GM12878 (cell line): ENCODE results near the gene CLEC16A. TPM values are rescaled to one million over a fixed set of nuclear protein-coding genes. Genes with fewer than 3 reads are reported as not detected.

Source experiments
- ATAC-seq: fragments of 200-7000 bp; cut with Tn5 transposase; 3 replicates; pipeline ENCODE4 v1.9.1; 2020; ENCODE audit warnings: mild to moderate bottlenecking, moderate library complexity
- BruUV-seq: library from RNA; stranded (reverse); fragments of 400-500 nt; replicated peaks from 2 replicates; lab custom pipeline; 2021; lab: Mats Ljungman, UMichigan
- CTCF ChIA-PET: fragments of 300-600 bp; sonication (Branson Sonifier 250); formaldehyde crosslinking; extraction: SDS; loops from one replicate; lab custom pipeline; 2021; ENCODE audit warnings: inconsistent platforms; lab: Yijun Ruan, JAX
- POLR2A ChIA-PET: fragments of 350-600 bp; formaldehyde crosslinking; extraction: SDS; loops from one replicate; lab custom pipeline; 2021; ENCODE audit warnings: inconsistent platforms; lab: Charles Lee
- RAD21 ChIA-PET: fragments of 300-600 bp; sonication (Branson Sonifier 250); formaldehyde crosslinking; loops from one replicate; lab custom pipeline; 2023; ENCODE audit warnings: antibody characterized with exemption; ENCODE audit not compliant: unreplicated experiment; lab: Charles Lee
- SMC1A ChIA-PET: fragments of 300-600 bp; sonication (Branson Sonifier 250); formaldehyde crosslinking; loops from one replicate; lab custom pipeline; 2023; ENCODE audit not compliant: unreplicated experiment, uncharacterized antibody; lab: Charles Lee
- DNase-seq: peaks from one replicate; pipeline ENCODE4 v3.0.0-alpha.2; 2011; ENCODE audit warnings: low read depth, low spot score
- FAIRE-seq: peaks from 3 replicates; lab custom pipeline; 2011; peaks lifted over from hg19 to GRCh38; lab: Jason Lieb, UNC
- H2AFZ ChIP-seq: 2 replicates; pipeline ENCODE4 v1.6.0; 2011; ENCODE audit warnings: low read depth, low read length, control low read depth; ENCODE audit not compliant: control insufficient read depth
- H3K27ac ChIP-seq: 2 replicates; pipeline ENCODE4 v1.5.1; 2011; ENCODE audit warnings: control low read depth; ENCODE audit not compliant: control insufficient read depth, insufficient read depth
- H3K27me3 ChIP-seq, 2 experiments: replicated peaks in 1 of 2; 2 replicates each; pipeline versions ENCODE4 v1.6.0 to v1.6.1; 2011; ENCODE audit warnings: low read length in 1 of 2; ENCODE audit not compliant: control insufficient read depth in 2 of 2, insufficient read depth in 2 of 2
- H3K36me3 ChIP-seq, 2 experiments: 2 replicates each; pipeline ENCODE4 v1.5.1; 2011; ENCODE audit warnings: low read length in 1 of 2; ENCODE audit not compliant: control insufficient read depth in 2 of 2, insufficient read depth in 2 of 2
- H3K4me1 ChIP-seq: 2 replicates; pipeline ENCODE4 v1.6.1; 2011; ENCODE audit warnings: mild to moderate bottlenecking, low read length, moderate library complexity, mixed read lengths; ENCODE audit not compliant: control insufficient read depth, insufficient read depth
- H3K4me2 ChIP-seq: 2 replicates; pipeline ENCODE4 v1.6.0; 2011; ENCODE audit warnings: control low read depth; ENCODE audit not compliant: control insufficient read depth, insufficient read depth
- H3K4me3 ChIP-seq: fragments of 200-600 bp; sonication (generic); 2 replicates; pipeline ENCODE4 v1.5.1; 2016
- H3K79me2 ChIP-seq: 2 replicates; pipeline ENCODE4 v1.6.0; 2011; ENCODE audit warnings: low read length; ENCODE audit not compliant: control insufficient read depth, insufficient read depth
- H3K9ac ChIP-seq: 2 replicates; pipeline ENCODE4 v1.8.0; 2011; ENCODE audit warnings: low read length, control low read depth, mixed read lengths; ENCODE audit not compliant: control insufficient read depth, insufficient read depth
- H3K9me3 ChIP-seq: replicated peaks from 3 replicates; pipeline ENCODE4 v1.5.1; 2011; ENCODE audit warnings: mild to moderate bottlenecking, low read length; ENCODE audit not compliant: control insufficient read depth, insufficient read depth
- H4K20me1 ChIP-seq: 2 replicates; pipeline ENCODE4 v1.6.0; 2011; ENCODE audit not compliant: control insufficient read depth, insufficient read depth
- BHLHE40 ChIP-seq, 2 experiments: fragments of 450-650 bp in 1 of 2; IDR thresholded peaks; 2 replicates each; pipeline ENCODE4 v1.6.1; 2011 to 2017; ENCODE audit warnings: low read depth in 2 of 2, borderline replicate concordance in 1 of 2, improper control_type of control experiment in 1 of 2, low read length in 1 of 2, mild to moderate bottlenecking in 1 of 2
- CBFB ChIP-seq: IDR thresholded peaks from 2 replicates; pipeline ENCODE4 v1.6.1; 2016; ENCODE audit warnings: antibody characterized with exemption, low read depth
- CREM ChIP-seq: IDR thresholded peaks from 2 replicates; pipeline ENCODE4 v1.6.1; 2014; ENCODE audit warnings: antibody characterized with exemption, low read depth
- HCFC1 ChIP-seq: fragments of 150-350 bp; IDR thresholded peaks from 2 replicates; pipeline ENCODE4 v1.6.1; 2014; ENCODE audit warnings: low read length
- MEF2B ChIP-seq: fragments of 450-650 bp; IDR thresholded peaks from 2 replicates; pipeline ENCODE4 v1.6.1; 2018; ENCODE audit warnings: mild to moderate bottlenecking, moderate library complexity; ENCODE audit not compliant: partially characterized antibody, poor library complexity, severe bottlenecking
- MXI1 ChIP-seq: fragments of 150-350 bp; IDR thresholded peaks from 2 replicates; pipeline ENCODE4 v1.6.1; 2011; ENCODE audit warnings: low read depth, mild to moderate bottlenecking, inconsistent platforms, low read length, improper control_type of control experiment
- MYB ChIP-seq: fragments of 150-350 bp; IDR thresholded peaks from 2 replicates; pipeline ENCODE4 v1.6.1; 2014; ENCODE audit warnings: mild to moderate bottlenecking, low read depth, low read length, borderline replicate concordance
- NKRF ChIP-seq: fragments of 450-650 bp; conservative IDR thresholded peaks from 2 replicates; pipeline ENCODE4 v1.6.1; 2017; ENCODE audit warnings: mild to moderate bottlenecking, moderate library complexity
- SREBF1 ChIP-seq: IDR thresholded peaks from 2 replicates; pipeline ENCODE4 v1.6.1; 2012; ENCODE audit warnings: mild to moderate bottlenecking, low read length
- SREBF2 ChIP-seq: IDR thresholded peaks from 2 replicates; pipeline ENCODE4 v1.6.1; 2012; ENCODE audit warnings: mild to moderate bottlenecking, low read length
- YY1 ChIP-seq: IDR thresholded peaks from 2 replicates; pipeline ENCODE4 v1.6.1; 2011; ENCODE audit warnings: low read depth, mild to moderate bottlenecking, low read length
- ZSCAN29 ChIP-seq: fragments of 450-650 bp; IDR thresholded peaks from 2 replicates; pipeline ENCODE4 v1.6.1; 2017; ENCODE audit warnings: mild to moderate bottlenecking, moderate library complexity
- WGBS: methylation state at CpG from one replicate; pipeline ENCODE4 v1.1.6; 2016; ENCODE audit warnings: low lambda C conversion rate; ENCODE audit not compliant: insufficient replicate concordance, insufficient coverage; ENCODE audit errors: missing lambda C conversion rate; 5-methylcytosine and 5-hydroxymethylcytosine counted together
- in situ Hi-C: fragments of 300-500 bp; cut with MboI; formaldehyde crosslinking; loops from 9 replicates; pipeline ENCODE4 v1.14.3; 2018; ENCODE audit warnings: mixed read lengths
- intact Hi-C: fragments of 100-400 bp; cut with micrococcal nuclease; formaldehyde crosslinking; loops from one replicate; pipeline ENCODE4 v1.14.2; 2022; ENCODE audit not compliant: unreplicated experiment
- polyA plus RNA-seq, 11 experiments: library from polyadenylated mRNA; depleted of rRNA in 4 of 11; unstranded in 6 of 11; stranded (reverse) in 5 of 11; fragments of >200 nt; fragmentation: Nextera tagmentation in 4 of 11; fragmentation: Illumina TruSeq in 1 of 11; extraction: Ambion mirVana in 4 of 11; extraction: Trizol in 1 of 11; gene quantifications; 1 replicate in 1 of 11; 2 replicates in 10 of 11; pipeline versions ENCODE4 v1.2.1 to v1.2.3, GENCODE V29; 2011 to 2016; ENCODE audit warnings: inconsistent platforms in 2 of 11, missing spikeins in 2 of 11, low read depth in 1 of 11
- total RNA-seq, 4 experiments: library from RNA; depleted of rRNA in 3 of 4; stranded (reverse); fragments of >200 nt in 3 of 4; fragmentation: Illumina TruSeq in 1 of 4; extraction: Trizol in 1 of 4; gene quantifications; 2 replicates each; pipeline versions ENCODE4 v1.2.1 to v1.2.3, GENCODE V29; 2013 to 2021

CLEC16A gene
- total and polyA plus RNA-seq, 10 of the 15 experiments (the other 5 are each of a cell fraction or from before 2014, with no cell fraction given), result 1.5 to 28.8 (median 19.2) TPM

GRCh38 chr16:11133344-11133943 is 189.1 kb downstream of the CLEC16A start:
- Histone ChIP-seq H3K9me3 (no peaks in the 10 kb centered on the region), H3K4me3 (no peak overlapping the region), H3K79me2 (no peaks in the 10 kb centered on the region; the same call in 1 of the 2 replicates), H3K27ac (no peak overlapping the region), H3K9ac (no peak overlapping the region), H3K36me3 (peaks cover 0 to 7% of the 10 kb centered on the region in 2 experiments; a peak in 3 of 4 replicates), H2AFZ (no peak overlapping the region), H3K4me1 (peaks cover 13% of the 10 kb centered on the region), H3K4me2 (no peak overlapping the region), H4K20me1 (no peaks in the 10 kb centered on the region), H3K27me3 (no peaks in the 10 kb centered on the region)
- ChIA-PET CTCF (interaction anchor here (1.0 to 1.7 kb wide), 5 partner anchors 31 to 263 kb away, joined by 3 to 4 read pairs (median 4); no protein-coding TSS in a partner anchor), RAD21 (interaction anchor here (0.8 to 1.5 kb wide), 3 partner anchors 21 to 57 kb away, joined by 3 to 6 read pairs (median 3); no protein-coding TSS in a partner anchor), SMC1A (interaction anchor here (0.6 to 3.2 kb wide), 9 partner anchors 11 to 946 kb away, joined by 3 to 8 read pairs (median 3); no protein-coding TSS in a partner anchor), POLR2A (interaction anchor here (0.9 to 1.4 kb wide), 3 partner anchors 12 to 69 kb away, joined by 3 read pairs; no protein-coding TSS in a partner anchor)
- no TSS peak for BruUV-seq
- no peak for ATAC-seq
- TF ChIP-seq HCFC1 (no peak), YY1 (no peak), CREM (no peak), MXI1 (no peak), MYB (no peak), BHLHE40 (IDR thresholded peaks at IDR 0.05; ENCODE audit: borderline replicate concordance in 1 of 2, low read depth in 2 of 2, low read length in 1 of 2) (no peak), MEF2B (no peak), SREBF1 (no peak), CBFB (no peak), SREBF2 (no peak), ZSCAN29 (no peak), NKRF (no peak)
- WGBS, result 97% methylated on average over 12 of the region's 12 CpGs
- in situ Hi-C loops, result no loop called here
- no peak for DNase-seq
- intact Hi-C loops, result no loop called here
- no peak for FAIRE-seq
